Spinal cord (tissue), 10 donors: ENCODE results near the gene UBD. TPM values are rescaled to one million over a fixed set of nuclear protein-coding genes. Genes with fewer than 3 reads are reported as not detected.

Source experiments
- DNase-seq, 6 donors: peaks; one replicate each; pipeline versions ENCODE4 v3.0.0 to v3.0.0-alpha.2; 2013 to 2015; ENCODE audit warnings: low spot score in 6 of 6, low read depth in 4 of 6
- H3K27ac ChIP-seq: one replicate; pipeline ENCODE4 v1.5.1; 2013; ENCODE audit warnings: low read depth, low read length, control low read depth
- H3K27me3 ChIP-seq: one replicate; pipeline ENCODE4 v1.6.1; 2013; ENCODE audit warnings: low read length; ENCODE audit not compliant: control insufficient read depth, insufficient read depth
- H3K36me3 ChIP-seq: one replicate; pipeline ENCODE4 v1.6.1; 2013; ENCODE audit warnings: low read length; ENCODE audit not compliant: control insufficient read depth, insufficient read depth
- H3K4me1 ChIP-seq: one replicate; pipeline ENCODE4 v1.6.1; 2013; ENCODE audit warnings: low read length; ENCODE audit not compliant: control insufficient read depth, insufficient read depth
- H3K4me3 ChIP-seq: one replicate; pipeline ENCODE4 v1.5.1; 2013; ENCODE audit warnings: low read depth, low read length, control low read depth
- H3K9me3 ChIP-seq: one replicate; pipeline ENCODE4 v1.6.1; 2013; ENCODE audit warnings: low read length; ENCODE audit not compliant: control insufficient read depth, insufficient read depth
- WGBS: methylation state at CpG from one replicate; pipeline ENCODE4 v1.1.5; 2013; ENCODE audit warnings: missing lambda C conversion rate; ENCODE audit not compliant: insufficient coverage; 5-methylcytosine and 5-hydroxymethylcytosine counted together
- polyA plus RNA-seq, 2 donors: library from polyadenylated mRNA; unstranded; fragments of 120-200 nt; gene quantifications; one replicate each; pipeline ENCODE4 v1.2.1, GENCODE V29; 2013; ENCODE audit not compliant: insufficient read length in 2 of 2
- total RNA-seq, 2 donors: library from RNA; depleted of rRNA in 1 of 2; stranded (reverse); fragments of 120-200 nt in 1 of 2; fragments of >200 nt in 1 of 2; gene quantifications; one replicate each; pipeline versions ENCODE4 v1.2.3 to v1.2.4, GENCODE V29; 2013 to 2014
- donor health status: healthy.

The UBD gene
- total and polyA plus RNA-seq, 4 donors: 0.27 to 0.94 (median 0.50) TPM; not detected in 1

DNA sequence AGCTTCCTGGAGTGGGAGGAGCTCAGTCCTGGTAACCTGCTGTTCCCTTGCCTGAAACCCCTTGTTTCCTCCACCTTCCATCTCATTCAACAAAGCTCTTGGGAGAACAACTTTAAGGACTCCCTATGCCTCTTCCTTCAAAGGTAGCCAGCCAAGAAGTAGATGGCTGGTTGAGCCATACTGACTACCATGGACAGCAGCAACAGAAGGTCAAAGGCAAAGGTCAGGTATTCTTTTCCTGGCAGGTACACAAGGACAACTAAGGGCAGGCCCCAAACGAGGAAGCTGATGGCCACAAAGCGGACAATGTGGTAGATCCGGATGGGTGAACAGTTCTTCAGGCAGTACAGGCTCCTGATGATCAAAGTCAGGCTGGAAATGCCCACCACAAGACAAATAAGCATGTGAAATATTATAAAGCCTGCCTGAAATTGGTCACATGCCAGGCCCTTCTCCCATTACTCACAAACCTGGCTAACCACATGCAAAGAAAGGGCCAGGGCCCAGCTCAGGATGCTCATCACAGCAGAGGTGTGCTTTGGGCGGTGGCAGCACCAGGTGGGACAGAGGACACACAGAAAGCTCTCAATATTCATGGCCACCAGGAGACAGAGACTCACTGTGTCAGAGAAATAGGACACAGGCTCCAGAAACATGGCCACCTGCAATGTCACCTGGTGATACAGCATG, 21.7 kb downstream of the UBD start:
- 86% methylated on average over 4 of the region's 4 CpGs for WGBS
- no peak for DNase-seq

DNA sequence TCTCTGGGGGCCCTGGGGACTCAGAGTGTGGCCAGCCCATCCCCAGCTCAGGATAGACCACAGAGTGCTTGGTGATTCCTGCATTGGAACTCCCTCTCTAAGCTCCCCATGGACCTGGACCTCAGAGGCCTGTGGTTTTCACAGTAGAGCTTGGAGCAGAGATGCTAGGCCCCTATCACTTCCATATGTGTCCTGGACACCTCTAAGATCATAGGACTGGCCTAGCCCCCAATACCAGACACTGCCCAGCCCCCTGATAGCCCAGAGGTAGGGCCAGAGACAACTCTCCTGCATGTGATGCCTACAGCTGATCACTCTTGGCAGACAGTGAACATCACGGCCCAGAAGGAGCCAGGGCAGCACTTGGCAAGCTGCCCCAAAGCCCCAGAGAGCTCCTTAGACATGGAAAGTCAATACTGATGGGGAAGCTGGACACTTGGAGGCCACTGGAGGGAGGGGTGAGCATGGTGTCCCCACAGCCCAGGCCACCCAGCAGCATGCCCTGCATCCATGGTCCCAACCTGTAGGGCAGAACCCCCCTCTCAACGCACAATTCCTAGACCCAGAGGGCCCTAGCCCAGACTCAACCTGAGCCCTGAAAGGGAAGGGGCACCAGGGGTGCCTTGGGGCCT, 27.1 kb downstream of the UBD start:
- H3K36me3 ChIP-seq: no peaks in the 10 kb centered on the region
- WGBS: 83% methylated on average over 2 of the region's 2 CpGs
- H3K4me3 ChIP-seq: no peak overlapping the region
- no peaks in the 10 kb centered on the region for H3K27me3 ChIP-seq
- H3K27ac ChIP-seq: no peak overlapping the region
- H3K4me1 ChIP-seq: no peaks in the 10 kb centered on the region
- H3K9me3 ChIP-seq: no peaks in the 10 kb centered on the region
- DNase-seq: no peak

More for the DNA sequence above, 21.7 kb downstream of the UBD start:
- no peaks in the 10 kb centered on the region for H3K36me3 ChIP-seq
- H3K27ac ChIP-seq: no peak overlapping the region
- no peaks in the 10 kb centered on the region for H3K27me3 ChIP-seq
- no peak overlapping the region for H3K4me3 ChIP-seq
- no peaks in the 10 kb centered on the region for H3K4me1 ChIP-seq
- no peaks in the 10 kb centered on the region for H3K9me3 ChIP-seq

DNA sequence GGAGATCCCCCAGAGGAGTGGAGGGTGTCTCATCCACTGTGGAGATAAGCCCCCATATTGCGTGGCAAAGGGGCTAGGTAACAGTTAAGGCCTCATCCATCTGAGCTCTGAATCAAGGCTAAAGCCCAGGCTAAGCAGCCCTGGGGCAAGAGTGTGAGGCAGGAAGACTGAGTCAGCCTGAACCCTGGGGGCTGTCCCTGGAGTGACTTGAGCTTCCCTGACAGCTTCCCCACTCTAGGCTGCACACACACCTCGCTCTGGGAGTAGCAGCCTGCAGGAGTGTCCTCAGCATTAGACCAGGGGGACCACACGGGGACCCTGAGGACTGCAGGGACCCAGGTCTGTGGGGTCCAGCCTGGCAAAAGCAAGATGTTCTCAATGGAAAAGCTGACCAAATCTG, 27.9 kb downstream of the UBD start:
- WGBS: 79% methylated on average over 3 of the region's 3 CpGs

DNA sequence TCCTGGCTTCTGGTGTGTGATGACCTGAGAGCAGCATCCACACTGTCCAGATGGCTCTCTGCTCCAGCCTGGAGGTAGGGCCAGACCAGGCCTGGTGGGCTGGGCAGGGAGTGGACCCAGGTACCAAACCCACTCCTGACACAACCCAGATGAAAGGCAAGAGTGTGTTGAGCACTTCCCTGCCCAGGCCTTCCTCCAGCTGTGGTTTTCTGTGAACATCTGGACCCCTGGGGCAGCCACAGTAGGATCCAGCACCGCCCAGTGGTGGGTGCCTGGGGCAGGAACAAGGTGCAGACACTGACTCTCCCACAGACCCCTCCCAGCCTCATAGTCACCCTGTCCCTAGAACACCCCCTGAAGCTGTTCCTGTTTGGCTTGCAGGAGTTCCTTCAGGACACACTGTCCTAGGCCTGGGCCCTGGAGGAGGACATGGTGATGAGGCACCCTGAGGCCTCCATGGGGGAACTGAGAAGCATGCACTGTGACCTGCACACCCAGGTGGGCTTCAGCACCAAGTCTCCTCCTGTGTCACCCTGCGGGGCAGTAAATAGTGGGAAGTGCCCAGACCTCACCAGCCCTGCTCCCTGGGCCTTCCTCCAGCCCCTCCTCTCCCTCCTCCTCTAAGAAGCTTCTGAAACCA, 28.7 kb downstream of the UBD start:
- WGBS: 100% methylated on average over 2 of the region's 2 CpGs
- Histone ChIP-seq H3K4me3 (no peak overlapping the region), H3K27me3 (no peaks in the 10 kb centered on the region), H3K9me3 (no peaks in the 10 kb centered on the region), H3K27ac (no peak overlapping the region), H3K36me3 (no peaks in the 10 kb centered on the region), H3K4me1 (no peaks in the 10 kb centered on the region)
- no peak for DNase-seq

More for the DNA sequence above, 27.9 kb downstream of the UBD start:
- Histone ChIP-seq H3K36me3 (no peaks in the 10 kb centered on the region), H3K9me3 (no peaks in the 10 kb centered on the region), H3K4me1 (no peaks in the 10 kb centered on the region), H3K27me3 (no peaks in the 10 kb centered on the region), H3K27ac (no peak overlapping the region), H3K4me3 (no peak overlapping the region)
- DNase-seq: no peak

DNA sequence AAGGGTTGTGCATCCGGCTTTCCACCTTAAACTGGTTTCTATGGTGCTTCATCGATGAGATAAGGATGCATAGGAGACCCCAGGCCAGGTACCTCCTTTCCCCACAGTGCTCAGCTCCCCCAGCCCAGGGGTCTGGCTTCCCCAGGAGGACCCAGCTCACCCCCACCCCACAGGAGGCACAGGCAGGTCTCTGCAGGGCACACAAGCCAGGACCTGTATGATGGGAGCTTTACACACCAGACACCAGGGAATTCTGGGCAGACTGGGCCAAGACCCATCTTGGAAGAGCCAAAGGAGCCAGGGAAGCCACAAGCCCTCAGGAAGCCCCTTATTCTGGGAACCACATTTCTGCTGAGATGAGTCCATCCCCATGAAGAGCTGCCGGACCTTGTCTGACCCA, 29.6 kb downstream of the UBD start:
- Histone ChIP-seq H3K27me3 (no peaks in the 10 kb centered on the region), H3K4me3 (no peak overlapping the region), H3K27ac (no peak overlapping the region), H3K9me3 (no peaks in the 10 kb centered on the region), H3K4me1 (no peaks in the 10 kb centered on the region), H3K36me3 (no peaks in the 10 kb centered on the region)
- WGBS: 100% methylated on average over 1 of the region's 3 CpGs
- DNase-seq: no peak

DNA sequence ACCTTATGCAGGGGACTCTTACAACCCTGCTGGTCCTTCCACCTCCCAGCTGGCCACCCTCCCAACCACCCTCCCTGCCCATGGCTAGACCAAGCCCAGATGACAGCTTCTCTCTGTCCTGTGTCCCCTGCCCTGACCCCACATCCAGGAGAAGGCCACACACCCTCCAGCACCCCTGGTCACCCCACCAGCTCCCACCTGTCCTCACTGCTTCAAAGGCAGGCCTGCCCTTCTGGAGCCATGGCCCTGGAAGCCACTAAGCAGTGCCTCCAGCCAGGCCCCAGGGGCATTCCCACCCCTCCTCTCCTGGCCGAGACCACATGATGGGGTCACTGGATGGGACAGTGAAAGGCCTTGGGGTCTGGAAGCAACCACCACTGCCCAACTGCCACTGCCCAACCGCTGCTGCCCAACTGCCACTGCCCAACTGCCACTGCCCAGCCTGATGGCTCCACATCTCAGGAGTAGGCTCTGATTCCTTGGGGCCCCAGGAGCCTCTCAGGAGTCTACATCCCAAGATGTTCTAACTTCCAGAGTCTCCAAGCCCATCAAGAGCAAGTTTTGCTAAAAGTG, 30.5 kb downstream of the UBD start:
- H3K9me3 ChIP-seq: no peaks in the 10 kb centered on the region
- 89% methylated on average over 2 of the region's 2 CpGs for WGBS
- H3K4me1 ChIP-seq: no peaks in the 10 kb centered on the region
- H3K27me3 ChIP-seq: no peaks in the 10 kb centered on the region
- no peak overlapping the region for H3K4me3 ChIP-seq
- no peaks in the 10 kb centered on the region for H3K36me3 ChIP-seq
- no peak for DNase-seq
- no peak overlapping the region for H3K27ac ChIP-seq

DNA sequence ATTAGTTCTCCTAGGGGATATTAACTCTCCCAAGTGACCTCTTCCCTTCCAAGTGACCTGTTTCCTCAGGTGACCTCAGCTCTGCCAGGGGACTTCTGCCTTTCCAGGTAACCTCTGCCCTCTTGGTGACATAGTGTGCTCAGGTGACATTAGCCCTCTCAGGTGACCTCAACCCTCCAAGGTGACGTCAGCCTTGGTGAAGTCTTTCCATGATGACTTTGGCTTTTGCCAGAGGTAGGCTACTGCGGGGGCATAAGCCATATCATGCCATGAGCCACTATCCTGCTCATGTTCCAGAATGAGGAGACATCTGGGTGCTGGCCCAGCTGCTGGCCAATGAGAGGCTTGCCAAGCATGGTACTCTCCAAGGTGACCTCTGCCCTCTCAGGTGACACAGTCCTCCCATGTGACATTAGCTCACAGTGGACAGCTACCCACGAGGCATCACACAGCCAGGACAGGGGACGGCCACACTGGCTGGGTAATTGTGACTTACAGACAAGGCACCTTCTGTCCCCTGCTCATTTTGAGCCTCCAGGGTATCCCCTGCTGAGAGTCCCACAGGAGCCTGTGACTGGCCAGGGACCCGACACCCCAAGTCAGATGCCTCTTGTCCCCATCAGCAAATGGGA, 31.1 kb downstream of the UBD start:
- WGBS: 95% methylated on average over 5 of the region's 5 CpGs
- Histone ChIP-seq H3K27me3 (no peaks in the 10 kb centered on the region), H3K27ac (no peak overlapping the region), H3K4me3 (no peak overlapping the region), H3K9me3 (no peaks in the 10 kb centered on the region), H3K4me1 (no peaks in the 10 kb centered on the region), H3K36me3 (no peaks in the 10 kb centered on the region)
- DNase-seq: no peak

DNA sequence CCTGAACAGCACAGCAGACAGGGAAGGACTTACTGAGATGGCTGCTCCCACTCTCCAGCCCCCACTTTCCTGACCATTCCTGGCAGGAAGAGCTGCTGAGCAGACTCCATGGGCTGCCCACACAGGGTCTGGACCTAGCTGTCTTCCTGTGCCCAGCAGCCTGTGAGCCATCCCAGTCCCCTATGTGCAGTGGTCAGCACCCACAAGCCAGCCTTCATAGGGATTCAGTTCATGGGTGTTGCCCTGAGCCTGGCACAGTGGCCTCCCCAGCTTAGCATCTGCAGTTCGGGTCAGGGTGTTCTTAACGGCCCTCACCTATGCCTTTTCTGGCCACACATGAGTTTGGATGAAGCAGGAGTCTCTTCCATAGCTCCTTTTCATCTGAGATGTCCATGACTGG, 32.0 kb downstream of the UBD start:
- WGBS: 90% methylated on average over 2 of the region's 2 CpGs

DNA sequence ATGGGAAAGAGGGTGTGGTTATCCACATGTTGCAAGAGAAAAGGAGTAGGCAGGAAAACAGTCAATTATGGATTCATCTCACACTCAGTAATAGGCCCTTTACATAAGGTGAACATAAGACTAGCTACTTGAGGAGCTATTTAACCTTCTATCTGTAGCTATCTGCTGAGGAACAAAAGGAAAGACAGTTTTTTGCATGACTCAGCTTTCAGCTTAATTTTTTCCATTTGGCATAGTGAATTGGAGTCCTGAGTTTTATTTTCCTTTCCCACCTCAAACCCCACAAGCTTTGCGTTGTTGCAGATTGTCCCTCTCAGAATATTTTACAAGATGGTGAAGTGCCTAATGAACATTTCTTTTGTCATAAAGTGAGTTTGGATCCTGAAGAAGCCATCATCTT, 32.4 kb downstream of the UBD start:
- no peak overlapping the region for H3K4me3 ChIP-seq
- H3K4me1 ChIP-seq: no peaks in the 10 kb centered on the region
- no peaks in the 10 kb centered on the region for H3K9me3 ChIP-seq
- DNase-seq: no peak
- H3K27me3 ChIP-seq: no peaks in the 10 kb centered on the region
- no CpG with 5 or more reads among the region's 1 CpG for WGBS
- no peak overlapping the region for H3K27ac ChIP-seq
- H3K36me3 ChIP-seq: no peaks in the 10 kb centered on the region

More for the DNA sequence above, 32.0 kb downstream of the UBD start:
- no peak for DNase-seq
- Histone ChIP-seq H3K9me3 (no peaks in the 10 kb centered on the region), H3K36me3 (no peaks in the 10 kb centered on the region), H3K4me1 (no peaks in the 10 kb centered on the region), H3K4me3 (no peak overlapping the region), H3K27me3 (no peaks in the 10 kb centered on the region), H3K27ac (no peak overlapping the region)
